ENCODE measurements around the gene MYL4. TPM values are rescaled to one million over a fixed set of nuclear protein-coding genes. Genes with fewer than 3 reads are reported as not detected.

Gene MYL4
- total and polyA plus RNA-seq, 10 of the 15 experiments (the other 5 are each of a cell fraction or from before 2014, with no cell fraction given): 0.23 to 1.6 (median 0.58) TPM; not detected in 3

DNA sequence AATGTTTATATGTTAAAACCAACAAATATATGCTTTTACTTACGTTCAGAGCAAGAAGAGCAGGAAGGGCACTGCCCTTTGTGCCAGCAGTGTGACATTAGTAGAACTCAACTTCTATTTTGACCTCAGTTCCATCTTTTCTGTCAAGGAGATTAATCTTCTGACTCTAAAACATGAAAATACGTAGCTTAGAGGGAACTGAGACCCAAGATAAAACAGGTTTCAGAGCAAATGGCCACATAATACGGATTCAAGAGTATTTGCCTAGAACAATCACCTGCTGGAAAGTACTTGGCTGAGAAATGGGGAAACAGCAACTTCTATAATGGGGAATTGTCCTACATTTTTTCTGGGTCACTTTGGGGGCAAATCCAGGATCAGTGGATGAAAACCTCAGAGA lies 22.2 kb downstream of the MYL4 start:
- in situ Hi-C loops (cut with MboI): loop anchor here (5.0 kb wide), 2 partner anchors 81 to 381 kb away; no protein-coding TSS in a partner anchor
- H3K4me3 ChIP-seq: 0 out of 2 replicates have a peak overlapping the region, but pooled peaks have one; percentile 37
- peak; percentile 16; the same call in 2 of the 3 replicates for ATAC-seq
- H3K27me3 ChIP-seq (replicated peaks in 1 of 2; ENCODE audit: control insufficient read depth in 2 of 2, insufficient read depth in 2 of 2, low read length in 1 of 2): no peaks in the 10 kb centered on the region; a peak in 1 of 4 replicates
- ChIA-PET CTCF (interaction anchor here (0.6 to 4.8 kb wide), 17 partner anchors 9 to 1182 kb away, joined by 3 to 227 read pairs (median 6); partner anchors contain the start of genes EFCAB13 and MYL4), SMC1A (ENCODE audit: uncharacterized antibody, unreplicated experiment) (interaction anchor here (0.6 to 5.8 kb wide), 17 partner anchors 9 to 486 kb away, joined by 3 to 175 read pairs (median 10); partner anchors contain the start of genes EFCAB13 and MYL4), POLR2A (interaction anchor here (0.6 to 3.7 kb wide), 12 partner anchors 9 to 1653 kb away, joined by 3 to 32 read pairs (median 3); partner anchors contain the start of gene EFCAB13), RAD21 (ENCODE audit: unreplicated experiment) (interaction anchor here (0.7 to 4.5 kb wide), 15 partner anchors 10 to 93 kb away, joined by 3 to 158 read pairs (median 11); partner anchors contain the start of genes EFCAB13, ITGB3 and MYL4)
- 51% methylated on average over 3 of the region's 3 CpGs for WGBS (ENCODE audit: insufficient coverage, insufficient replicate concordance, low lambda C conversion rate, missing lambda C conversion rate)
- no peak overlapping the region; the same call in 1 of the 2 replicates for H3K27ac ChIP-seq (ENCODE audit: control insufficient read depth, insufficient read depth)
- peak overlapping the region; percentile 19; the same call in 1 of the 2 replicates for H3K9ac ChIP-seq (ENCODE audit: control insufficient read depth, insufficient read depth, low read length)
- H3K4me2 ChIP-seq (ENCODE audit: control insufficient read depth, insufficient read depth): peak overlapping the region; percentile 73
- peak; percentile 30 for DNase-seq (ENCODE audit: low read depth, low spot score)
- H3K9me3 ChIP-seq (replicated peaks; ENCODE audit: control insufficient read depth, insufficient read depth, low read length): no peaks in the 10 kb centered on the region; the same call in 2 of the 3 replicates
- H4K20me1 ChIP-seq (ENCODE audit: control insufficient read depth, insufficient read depth): no peaks in the 10 kb centered on the region
- intact Hi-C loops (cut with micrococcal nuclease; ENCODE audit: unreplicated experiment): loop anchor here (2.0 kb wide), 3 partner anchors 23 to 383 kb away; no protein-coding TSS in a partner anchor
- no TSS peak for BruUV-seq (replicated peaks)
- TF ChIP-seq ZNF687 (IDR thresholded peaks at IDR 0.05): 0 out of 2 replicates have a peak, but pooled peaks have one; percentile 12
- TF ChIP-seq SIX5 (IDR thresholded peaks at IDR 0.05; ENCODE audit: low read depth, low read length, severe bottlenecking): no peak
- TF ChIP-seq SPI1 (IDR thresholded peaks at IDR 0.05; ENCODE audit: borderline replicate concordance, insufficient read depth, low read depth, low read length): peak; percentile 42; the same call in 1 of the 2 replicates
- TF ChIP-seq CREM (IDR thresholded peaks at IDR 0.05; ENCODE audit: low read depth): 0 out of 2 replicates have a peak, but pooled peaks have one; percentile 11
- TF ChIP-seq, protein P1, sequence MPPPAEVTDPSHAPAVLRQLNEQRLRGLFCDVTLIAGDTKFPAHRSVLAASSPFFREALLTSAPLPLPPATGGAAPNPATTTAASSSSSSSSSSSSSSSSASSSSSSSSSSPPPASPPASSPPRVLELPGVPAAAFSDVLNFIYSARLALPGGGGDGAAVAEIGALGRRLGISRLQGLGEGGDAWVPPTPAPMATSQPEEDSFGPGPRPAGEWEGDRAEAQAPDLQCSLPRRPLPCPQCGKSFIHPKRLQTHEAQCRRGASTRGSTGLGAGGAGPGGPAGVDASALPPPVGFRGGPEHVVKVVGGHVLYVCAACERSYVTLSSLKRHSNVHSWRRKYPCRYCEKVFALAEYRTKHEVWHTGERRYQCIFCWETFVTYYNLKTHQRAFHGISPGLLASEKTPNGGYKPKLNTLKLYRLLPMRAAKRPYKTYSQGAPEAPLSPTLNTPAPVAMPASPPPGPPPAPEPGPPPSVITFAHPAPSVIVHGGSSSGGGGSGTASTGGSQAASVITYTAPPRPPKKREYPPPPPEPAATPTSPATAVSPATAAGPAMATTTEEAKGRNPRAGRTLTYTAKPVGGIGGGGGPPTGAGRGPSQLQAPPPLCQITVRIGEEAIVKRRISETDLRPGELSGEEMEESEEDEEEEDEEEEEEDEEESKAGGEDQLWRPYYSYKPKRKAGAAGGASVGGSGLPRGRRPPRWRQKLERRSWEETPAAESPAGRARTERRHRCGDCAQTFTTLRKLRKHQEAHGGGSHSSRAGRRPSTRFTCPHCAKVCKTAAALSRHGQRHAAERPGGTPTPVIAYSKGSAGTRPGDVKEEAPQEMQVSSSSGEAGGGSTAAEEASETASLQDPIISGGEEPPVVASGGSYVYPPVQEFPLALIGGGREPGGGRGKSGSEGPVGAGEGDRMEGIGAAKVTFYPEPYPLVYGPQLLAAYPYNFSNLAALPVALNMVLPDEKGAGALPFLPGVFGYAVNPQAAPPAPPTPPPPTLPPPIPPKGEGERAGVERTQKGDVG (CRISPR knock-in tag; IDR thresholded peaks at IDR 0.05): no peak
- TF ChIP-seq IKZF2 (IDR thresholded peaks at IDR 0.05): peak; percentile 25 to 28; a peak in 3 of 4 replicates
- peak; percentile 85 for TF ChIP-seq ZSCAN29 (IDR thresholded peaks at IDR 0.05)
- TF ChIP-seq ZNF24 (IDR thresholded peaks at IDR 0.05): 0 out of 2 replicates have a peak, but pooled peaks have one; percentile 18
- H2AFZ ChIP-seq (ENCODE audit: control insufficient read depth, low read depth, low read length): peak overlapping the region; percentile 56
- no peaks in the 10 kb centered on the region for H3K79me2 ChIP-seq (ENCODE audit: control insufficient read depth, insufficient read depth, low read length)
- no peaks in the 10 kb centered on the region for H3K36me3 ChIP-seq (ENCODE audit: control insufficient read depth in 2 of 2, insufficient read depth in 2 of 2, low read length in 1 of 2)
- FAIRE-seq: no peak
- peaks cover 18% of the 10 kb centered on the region for H3K4me1 ChIP-seq (ENCODE audit: control insufficient read depth, insufficient read depth, low read length)

Data from GM12878 (cell line).